ENCODE measurements around the gene HECTD4. TPM values are rescaled to one million over a fixed set of nuclear protein-coding genes. Genes with fewer than 3 reads are reported as not detected.
A peak's percentile ranks its signal among the peaks of the same experiment; 100 is the strongest.

HECTD4 gene
- total RNA-seq, 1 experiment from 2014 or later = 9.8 TPM

- peaks cover 19% of the 10 kb centered on the region for H3K36me3 ChIP-seq
- peaks cover under 1% of the 10 kb centered on the region for H3K4me1 ChIP-seq (replicated peaks)
- DNase-seq (ENCODE audit: low read depth in 1 of 2, low spot score in 2 of 2) = no peak
- H3K4me3 ChIP-seq = no peak overlapping the region
- no peaks in the 10 kb centered on the region for H3K9me3 ChIP-seq (replicated peaks)
- no peaks in the 10 kb centered on the region for H3K27me3 ChIP-seq (replicated peaks)
- no peak overlapping the region for H3K27ac ChIP-seq
Measured at GRCh38 chr12:112308652-112309051, 73.6 kb downstream of the HECTD4 start.

GRCh38 chr12:112308161-112308560 lies 74.1 kb downstream of the HECTD4 start:
- H3K27ac ChIP-seq = no peak overlapping the region
- H3K4me3 ChIP-seq = no peak overlapping the region
- H3K4me1 ChIP-seq (replicated peaks) = peaks cover 5% of the 10 kb centered on the region
- peaks cover 19% of the 10 kb centered on the region for H3K36me3 ChIP-seq
- no peaks in the 10 kb centered on the region for H3K27me3 ChIP-seq (replicated peaks)
- no peak for DNase-seq (ENCODE audit: low read depth in 1 of 2, low spot score in 2 of 2)
- no peaks in the 10 kb centered on the region for H3K9me3 ChIP-seq (replicated peaks)

DNA sequence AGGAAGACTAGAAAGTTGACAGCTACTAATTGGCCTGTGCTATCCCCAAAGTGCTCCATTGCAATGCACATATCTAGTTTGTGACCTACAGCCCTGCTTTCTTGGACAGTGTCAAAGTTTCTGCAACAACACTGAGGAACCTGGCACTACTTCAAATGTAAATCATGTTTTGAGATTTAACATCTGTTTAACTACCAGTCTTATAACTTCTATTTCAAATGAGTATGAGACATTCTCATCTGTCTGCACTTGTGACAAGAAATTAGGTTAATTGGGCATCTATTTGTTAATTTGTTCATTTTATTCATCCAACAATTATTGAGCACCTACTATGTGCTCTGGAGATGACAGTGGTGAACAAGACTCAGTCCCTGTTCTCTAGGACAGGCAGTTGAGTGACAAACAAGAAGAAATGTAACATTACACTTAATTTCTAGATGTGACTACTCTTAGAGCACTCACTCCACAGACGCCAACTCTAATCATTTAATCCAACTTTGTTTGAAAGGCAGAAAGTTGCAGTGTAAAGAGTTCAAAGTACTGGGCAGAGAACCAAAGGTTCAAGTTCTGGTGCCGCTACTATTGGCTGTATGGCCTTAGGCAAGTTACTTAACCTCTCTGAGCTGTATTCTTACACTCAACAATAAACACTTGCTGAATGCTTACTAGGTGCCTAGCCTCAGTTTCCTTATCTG lies 74.8 kb downstream of the HECTD4 start:
- no peak overlapping the region for H3K4me3 ChIP-seq
- H3K9me3 ChIP-seq (replicated peaks) = no peaks in the 10 kb centered on the region
- H3K4me1 ChIP-seq (replicated peaks) = peaks cover 12% of the 10 kb centered on the region
- no peak for DNase-seq (ENCODE audit: low read depth in 1 of 2, low spot score in 2 of 2)
- H3K36me3 ChIP-seq = peaks cover 19% of the 10 kb centered on the region
- no peaks in the 10 kb centered on the region for H3K27me3 ChIP-seq (replicated peaks)
- H3K27ac ChIP-seq = no peak overlapping the region

DNA sequence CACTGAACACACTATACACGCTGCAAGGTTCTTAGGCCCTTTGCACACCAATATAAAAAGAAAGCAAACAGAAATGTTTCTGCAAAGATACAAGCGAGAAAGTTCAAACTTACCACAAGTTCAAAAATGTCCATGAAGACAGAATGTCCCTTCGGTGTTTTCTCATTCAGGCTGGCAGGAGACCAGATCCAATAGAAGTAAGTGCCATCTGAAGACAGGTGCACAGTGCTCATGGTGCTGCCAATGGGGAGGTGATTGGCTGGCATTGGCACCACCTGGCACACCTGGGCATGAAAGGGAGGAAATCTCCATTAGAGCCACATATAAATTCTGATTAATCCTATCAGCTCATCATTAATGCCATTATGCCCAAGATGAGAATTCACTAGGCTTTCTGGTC lies 76.3 kb downstream of the HECTD4 start:
- H3K27me3 ChIP-seq (replicated peaks) = no peaks in the 10 kb centered on the region
- peaks cover 22% of the 10 kb centered on the region for H3K36me3 ChIP-seq
- peaks cover 14% of the 10 kb centered on the region for H3K4me1 ChIP-seq (replicated peaks)
- H3K4me3 ChIP-seq = no peak overlapping the region
- no peaks in the 10 kb centered on the region for H3K9me3 ChIP-seq (replicated peaks)
- no peak for DNase-seq (ENCODE audit: low read depth in 1 of 2, low spot score in 2 of 2)
- H3K27ac ChIP-seq = no peak overlapping the region

DNA sequence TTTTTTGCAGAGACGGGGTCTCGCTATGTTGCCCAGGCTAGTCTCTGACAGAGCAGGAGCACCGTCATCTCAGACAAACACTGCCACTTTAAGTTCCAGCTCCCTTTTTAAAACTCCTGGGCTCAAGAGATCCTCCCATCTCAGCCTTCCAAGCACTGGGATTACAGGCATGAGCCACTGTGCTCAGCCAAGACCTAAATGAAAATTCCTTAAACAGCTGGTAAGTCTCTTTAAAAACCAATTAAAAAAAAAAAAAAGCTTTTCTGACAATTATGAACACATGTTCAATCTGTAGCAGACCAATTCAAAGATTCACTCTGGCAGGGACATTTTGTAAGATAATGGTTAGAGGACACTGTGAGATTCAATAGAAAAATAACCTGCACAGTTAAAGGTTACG lies 77.8 kb downstream of the HECTD4 start:
- Histone ChIP-seq H3K27ac (no peak overlapping the region), H3K36me3 (peaks cover 22% of the 10 kb centered on the region), H3K27me3 (replicated peaks) (no peaks in the 10 kb centered on the region), H3K4me3 (no peak overlapping the region), H3K4me1 (replicated peaks) (peaks cover 14% of the 10 kb centered on the region), H3K9me3 (replicated peaks) (no peaks in the 10 kb centered on the region)
- no peak for DNase-seq (ENCODE audit: low read depth in 1 of 2, low spot score in 2 of 2)

DNA sequence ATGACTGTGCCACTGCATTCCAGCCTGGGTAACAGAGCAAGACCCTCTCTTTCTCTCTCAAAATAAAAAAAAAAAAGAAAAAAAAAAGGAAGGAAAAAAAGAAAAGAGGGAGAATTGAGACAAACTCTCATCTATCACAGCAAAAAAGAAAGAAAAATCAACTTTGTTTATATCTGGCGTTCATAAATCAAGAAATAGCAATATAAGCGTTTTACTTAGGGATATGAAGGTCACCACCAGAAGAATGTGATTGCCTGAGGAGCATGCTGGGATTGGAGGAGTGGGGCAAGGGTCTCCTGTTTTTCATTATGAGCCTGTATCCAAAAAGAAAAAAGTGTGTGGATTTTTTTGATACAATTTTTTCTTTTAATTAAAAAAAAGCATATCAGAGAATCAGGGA lies 78.4 kb downstream of the HECTD4 start:
- Histone ChIP-seq H3K36me3 (peaks cover 22% of the 10 kb centered on the region), H3K9me3 (replicated peaks) (no peaks in the 10 kb centered on the region), H3K27me3 (replicated peaks) (no peaks in the 10 kb centered on the region), H3K4me1 (replicated peaks) (peaks cover 14% of the 10 kb centered on the region), H3K4me3 (no peak overlapping the region), H3K27ac (peak overlapping the region; percentile 71)
- no peak for DNase-seq (ENCODE audit: low read depth in 1 of 2, low spot score in 2 of 2)

DNA sequence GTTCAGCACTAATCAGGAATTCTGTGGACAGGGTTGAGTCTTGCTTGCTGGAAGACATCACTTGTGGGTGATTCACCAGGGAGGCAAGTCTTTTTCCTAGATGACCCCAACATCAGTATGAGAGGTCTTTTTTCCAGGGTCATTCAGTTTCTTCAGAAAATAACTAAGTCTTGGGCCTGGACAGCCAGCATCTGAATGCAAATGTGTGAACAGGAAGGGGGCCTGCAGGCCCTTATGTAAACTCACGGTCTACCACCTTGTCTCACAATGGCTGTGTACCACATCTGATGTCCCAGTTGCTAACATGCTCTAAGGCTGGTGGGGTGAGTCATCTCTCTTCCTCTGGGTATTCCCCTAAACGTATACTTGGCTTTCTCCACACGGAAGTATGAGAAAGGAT lies 79.2 kb downstream of the HECTD4 start:
- peaks cover 14% of the 10 kb centered on the region for H3K4me1 ChIP-seq (replicated peaks)
- peak; percentile 75 to 81 for DNase-seq (ENCODE audit: low read depth in 1 of 2, low spot score in 2 of 2)
- H3K27me3 ChIP-seq (replicated peaks) = no peaks in the 10 kb centered on the region
- peaks cover 22% of the 10 kb centered on the region for H3K36me3 ChIP-seq
- H3K9me3 ChIP-seq (replicated peaks) = no peaks in the 10 kb centered on the region
- peak overlapping the region; percentile 71 for H3K27ac ChIP-seq
- H3K4me3 ChIP-seq = no peak overlapping the region

- no peak for DNase-seq (ENCODE audit: low read depth in 1 of 2, low spot score in 2 of 2)
- Histone ChIP-seq H3K36me3 (peaks cover 6% of the 10 kb centered on the region; the same call in 1 of the 2 replicates), H3K27ac (no peak overlapping the region), H3K4me1 (replicated peaks) (peaks cover 14% of the 10 kb centered on the region), H3K4me3 (no peak overlapping the region), H3K27me3 (replicated peaks) (no peaks in the 10 kb centered on the region), H3K9me3 (replicated peaks) (no peaks in the 10 kb centered on the region)
Measured at GRCh38 chr12:112299704-112300103, 82.5 kb downstream of the HECTD4 start.

DNA sequence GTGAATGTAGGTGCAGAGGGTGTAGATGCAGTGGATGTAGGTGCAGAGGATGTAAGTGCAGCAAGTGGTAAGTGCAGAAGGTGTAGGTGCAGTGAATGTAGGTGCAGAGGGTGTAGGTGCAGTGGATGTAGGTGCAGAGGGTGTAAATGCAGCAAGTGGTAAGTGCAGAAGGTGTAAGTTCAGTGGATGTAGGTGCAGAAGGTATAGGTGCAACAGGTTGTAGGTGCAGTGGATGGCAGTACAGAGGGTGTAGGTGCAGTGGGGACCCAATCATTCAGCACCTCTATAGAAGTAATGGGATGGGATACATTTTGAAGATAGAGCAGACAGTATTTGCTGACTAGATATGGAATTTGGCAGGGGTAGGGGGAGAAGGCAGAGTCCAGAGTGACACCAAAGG lies 85.0 kb downstream of the HECTD4 start:
- 0 out of 2 replicates have a peak, but pooled peaks cover 1% of the 10 kb centered on the region for H3K36me3 ChIP-seq
- H3K4me3 ChIP-seq = no peak overlapping the region
- H3K4me1 ChIP-seq (replicated peaks) = no peaks in the 10 kb centered on the region
- no peaks in the 10 kb centered on the region for H3K9me3 ChIP-seq (replicated peaks)
- no peak for DNase-seq (ENCODE audit: low read depth in 1 of 2, low spot score in 2 of 2)
- no peak overlapping the region for H3K27ac ChIP-seq
- no peaks in the 10 kb centered on the region for H3K27me3 ChIP-seq (replicated peaks)

DNA sequence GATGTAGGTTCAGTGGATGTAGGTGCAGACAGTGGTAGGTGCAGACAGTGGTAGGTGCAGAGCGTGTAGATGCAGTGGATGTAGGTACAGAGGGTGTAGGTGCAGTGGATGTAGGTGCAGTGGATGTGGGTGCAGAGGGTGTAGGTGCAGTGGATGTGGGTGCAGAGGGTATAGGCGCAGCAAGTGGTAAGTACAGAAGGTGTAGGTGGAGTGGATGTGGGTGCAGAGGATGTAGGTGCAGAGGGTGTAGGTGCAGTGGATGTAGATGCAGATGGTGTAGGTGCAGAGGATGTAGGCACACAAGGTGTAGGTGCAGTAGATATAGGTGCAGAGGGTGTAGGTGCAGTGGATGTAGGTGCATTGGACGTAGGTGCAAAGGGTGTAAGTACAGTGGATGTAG lies 86.0 kb downstream of the HECTD4 start:
- no peaks in the 10 kb centered on the region for H3K27me3 ChIP-seq (replicated peaks)
- H3K27ac ChIP-seq = no peak overlapping the region
- H3K9me3 ChIP-seq (replicated peaks) = no peaks in the 10 kb centered on the region
- DNase-seq (ENCODE audit: low read depth in 1 of 2, low spot score in 2 of 2) = no peak
- H3K36me3 ChIP-seq = no peaks in the 10 kb centered on the region
- H3K4me1 ChIP-seq (replicated peaks) = no peaks in the 10 kb centered on the region
- no peak overlapping the region for H3K4me3 ChIP-seq

DNA sequence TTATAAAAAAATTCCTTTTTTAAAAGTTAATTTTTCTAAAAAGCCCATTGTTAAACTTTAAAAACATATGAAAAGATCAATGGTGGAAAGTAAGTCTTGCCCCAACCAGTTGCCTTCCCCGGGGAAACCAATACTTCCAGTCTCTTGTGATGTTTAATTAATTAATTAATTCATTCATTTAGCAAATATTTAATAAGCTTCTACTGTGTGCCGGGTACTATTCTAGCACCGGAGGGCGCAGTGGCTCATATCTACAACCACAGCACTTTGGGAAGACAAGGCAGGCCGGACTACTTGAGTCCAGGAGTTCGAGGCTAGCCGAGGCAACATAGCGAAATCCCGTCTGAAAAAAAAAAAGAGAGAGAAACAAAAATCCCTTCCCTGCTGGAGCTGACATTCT lies 87.4 kb downstream of the HECTD4 start:
- no peak overlapping the region for H3K4me3 ChIP-seq
- H3K27me3 ChIP-seq (replicated peaks) = no peaks in the 10 kb centered on the region
- no peaks in the 10 kb centered on the region for H3K36me3 ChIP-seq
- no peak overlapping the region for H3K27ac ChIP-seq
- no peak for DNase-seq (ENCODE audit: low read depth in 1 of 2, low spot score in 2 of 2)
- H3K4me1 ChIP-seq (replicated peaks) = no peaks in the 10 kb centered on the region
- no peaks in the 10 kb centered on the region for H3K9me3 ChIP-seq (replicated peaks)

DNA sequence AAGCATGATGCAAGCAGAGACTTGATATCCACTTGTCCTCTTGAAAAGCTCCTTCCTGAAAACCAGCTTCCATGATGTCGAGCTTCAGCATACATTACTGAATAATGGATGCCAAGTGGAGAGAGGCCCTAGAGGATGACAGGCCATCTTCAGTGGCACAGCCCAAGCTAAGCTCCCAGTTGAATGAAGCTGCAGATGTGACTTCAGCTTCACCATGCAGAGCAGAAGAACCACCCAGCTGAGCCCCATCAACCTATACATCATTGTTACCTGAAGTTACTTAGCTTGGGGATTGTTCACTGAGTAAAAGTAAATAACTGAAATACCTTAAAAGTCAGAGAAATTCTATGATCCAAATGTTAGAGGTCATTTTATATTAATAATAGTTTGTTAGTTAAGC lies 93.6 kb downstream of the HECTD4 start:
- DNase-seq (ENCODE audit: low read depth in 1 of 2, low spot score in 2 of 2) = no peak
- Histone ChIP-seq H3K4me3 (no peak overlapping the region), H3K4me1 (replicated peaks) (no peaks in the 10 kb centered on the region)

GRCh38 chr12:112285600-112286401 lies 96.4 kb downstream of the HECTD4 start:
- Histone ChIP-seq H3K27ac (no peak overlapping the region), H3K4me1 (replicated peaks) (no peaks in the 10 kb centered on the region), H3K27me3 (replicated peaks) (no peaks in the 10 kb centered on the region), H3K9me3 (replicated peaks) (no peaks in the 10 kb centered on the region), H3K36me3 (no peaks in the 10 kb centered on the region), H3K4me3 (no peak overlapping the region)
- no peak for DNase-seq (ENCODE audit: low read depth in 1 of 2, low spot score in 2 of 2)

More for the DNA sequence above, 93.6 kb downstream of the HECTD4 start:
- H3K9me3 ChIP-seq (replicated peaks) = no peaks in the 10 kb centered on the region
- H3K27ac ChIP-seq = no peak overlapping the region
- no peaks in the 10 kb centered on the region for H3K27me3 ChIP-seq (replicated peaks)
- no peaks in the 10 kb centered on the region for H3K36me3 ChIP-seq

GRCh38 chr12:112283546-112283945 lies 98.7 kb downstream of the HECTD4 start:
- no peak for DNase-seq (ENCODE audit: low read depth in 1 of 2, low spot score in 2 of 2)
- Histone ChIP-seq H3K4me1 (replicated peaks) (no peaks in the 10 kb centered on the region), H3K27me3 (replicated peaks) (no peaks in the 10 kb centered on the region), H3K9me3 (replicated peaks) (no peaks in the 10 kb centered on the region), H3K27ac (no peak overlapping the region), H3K4me3 (no peak overlapping the region), H3K36me3 (no peaks in the 10 kb centered on the region)
